Measurements from ENCODE around the gene HP1BP3.

The HP1BP3 gene

GRCh38 chr1:20709868-20710267 lies 77.2 kb downstream of the HP1BP3 start:
- DNase-seq = no peak

- no peak for DNase-seq
These were observed 78.2 kb downstream of the HP1BP3 start for GRCh38 chr1:20708891-20709290.

GRCh38 chr1:20708057-20708456 lies 79.0 kb downstream of the HP1BP3 start:
- no peak for DNase-seq

GRCh38 chr1:20706841-20707240 lies 80.3 kb downstream of the HP1BP3 start:
- no peak for DNase-seq

- no peak for DNase-seq
These were observed 81.8 kb downstream of the HP1BP3 start for GRCh38 chr1:20705203-20705755.

GRCh38 chr1:20704390-20705202 lies 82.5 kb downstream of the HP1BP3 start:
- DNase-seq = no peak

GRCh38 chr1:20703124-20703756 lies 83.9 kb downstream of the HP1BP3 start:
- no peak for DNase-seq

- DNase-seq = no peak
These were observed 84.7 kb downstream of the HP1BP3 start for GRCh38 chr1:20702416-20702815.

- DNase-seq = no peak
These were observed 85.3 kb downstream of the HP1BP3 start for GRCh38 chr1:20701847-20702246.

- no peak for DNase-seq
These were observed 85.7 kb downstream of the HP1BP3 start for GRCh38 chr1:20701446-20701845.

GRCh38 chr1:20700636-20701215 lies 86.4 kb downstream of the HP1BP3 start:
- no peak for DNase-seq

GRCh38 chr1:20699558-20699957 lies 87.5 kb downstream of the HP1BP3 start:
- no peak for DNase-seq

GRCh38 chr1:20698195-20698910 lies 88.8 kb downstream of the HP1BP3 start:
- no peak for DNase-seq

GRCh38 chr1:20697563-20697962 lies 89.5 kb downstream of the HP1BP3 start:
- DNase-seq = no peak

- DNase-seq = peak; percentile 93
These were observed 90.4 kb downstream of the HP1BP3 start for GRCh38 chr1:20696397-20697333.

GRCh38 chr1:20695515-20695914 lies 91.6 kb downstream of the HP1BP3 start:
- DNase-seq = no peak

- DNase-seq = no peak
These were observed 93.5 kb downstream of the HP1BP3 start for GRCh38 chr1:20693623-20694022.
